ENCODE results near the gene GPR26.

GRCh38 chr10:123720536-123720935, 54.4 kb downstream of the GPR26 start:
- TF ChIP-seq CTCF (IDR thresholded peaks at IDR 0.05), result no peak
- no peak for TF ChIP-seq POLR2A (IDR thresholded peaks at IDR 0.05)
- TF ChIP-seq EP300 (IDR thresholded peaks at IDR 0.05), result no peak

Data from suprapubic skin (tissue), 3 donors.